NCI-H2227 (cell line): ENCODE results near the gene ZNF768.
"Not testable (repeated sequence)": the region's sequence is repeated elsewhere in the genome, so short reads cannot be mapped to it uniquely, and the experiment has no call there.

Source experiments
- DNase-seq: peaks from one replicate; lab custom pipeline; 2025; ENCODE audit not compliant: unreplicated experiment; lab: John Stamatoyannopoulos, UW

The ZNF768 gene

DNA sequence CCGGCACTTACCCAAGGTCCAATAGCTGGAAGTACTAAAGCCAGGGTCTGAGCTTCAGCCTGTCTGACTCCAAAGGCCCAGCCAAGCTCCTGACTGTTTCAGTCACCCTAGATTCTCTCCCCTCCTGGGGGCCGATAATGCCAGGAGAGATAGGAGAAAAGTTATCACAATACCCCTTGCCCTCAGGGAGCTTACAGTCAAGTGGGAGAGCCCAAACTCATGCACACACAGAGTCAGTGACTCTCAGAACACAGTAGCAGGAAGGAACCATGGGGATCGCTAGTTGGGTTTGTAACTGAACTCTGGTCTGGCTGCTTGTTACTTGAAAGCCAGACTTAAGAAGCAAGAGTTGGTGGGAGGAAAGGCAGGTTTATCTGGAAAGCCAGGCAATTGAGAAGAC lies 14.9 kb downstream of the ZNF768 start:
- DNase-seq: no peak

DNA sequence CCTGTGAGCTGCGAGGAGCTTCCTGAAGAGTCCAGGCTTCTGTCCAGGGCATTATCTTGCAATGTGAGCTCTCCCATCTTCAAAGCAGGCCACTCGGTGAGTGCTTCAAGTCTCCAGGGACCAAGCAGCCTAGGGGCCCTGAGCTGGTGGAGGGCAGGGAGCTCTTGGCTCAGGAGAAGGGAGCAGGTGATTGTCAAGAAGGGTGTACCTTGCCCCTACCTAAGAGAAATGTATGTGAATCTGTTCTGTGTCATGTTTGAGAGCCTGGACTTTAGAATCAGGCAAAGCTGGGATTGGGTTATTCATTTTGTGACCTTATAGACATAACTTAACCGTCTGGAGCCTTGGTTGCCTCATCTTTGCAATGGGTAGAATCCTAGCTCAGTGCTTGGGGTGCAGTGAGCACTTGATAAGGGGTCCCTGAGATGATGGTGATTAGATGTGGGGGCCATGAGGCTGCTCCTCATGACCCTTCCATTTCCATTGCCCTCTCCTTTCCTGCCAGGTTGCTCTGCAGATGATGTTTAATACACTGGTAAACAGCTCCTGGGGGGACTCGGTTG lies 15.9 kb downstream of the ZNF768 start:
- no peak for DNase-seq

DNA sequence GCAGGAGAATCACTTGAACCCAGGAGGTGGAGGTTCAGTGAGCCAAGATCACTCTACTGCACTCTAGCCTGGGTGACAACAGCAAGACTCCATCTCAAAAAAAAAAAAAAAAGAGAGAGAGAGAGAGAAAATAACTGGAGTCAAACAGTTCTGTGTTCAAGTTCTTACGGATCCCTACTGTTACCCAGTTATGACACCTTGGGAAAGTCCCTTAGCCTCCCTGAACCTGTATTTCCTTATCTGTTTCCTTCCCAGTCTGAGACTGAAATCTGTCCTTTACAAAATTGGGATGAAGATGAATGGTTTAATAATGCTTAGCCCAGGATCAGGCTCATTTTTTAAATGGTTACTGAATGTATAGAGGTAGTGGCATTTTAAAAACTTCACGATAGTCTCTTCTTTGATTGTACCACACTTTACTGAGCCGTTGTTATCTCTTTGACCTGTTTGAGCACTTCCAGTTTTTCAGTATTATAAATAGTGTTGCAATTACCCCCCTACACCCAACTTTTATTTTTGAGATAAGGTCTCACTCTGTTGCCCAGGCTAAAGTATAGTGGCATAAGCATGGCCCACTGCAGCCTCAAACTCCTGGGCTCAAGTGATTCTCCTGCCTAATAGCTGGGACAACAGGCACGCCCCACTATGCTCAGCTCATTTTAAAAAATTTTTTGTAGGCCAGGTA lies 17.1 kb downstream of the ZNF768 start:
- no peak for DNase-seq

GRCh38 chr16:30503403-30504296 lies 22.7 kb downstream of the ZNF768 start:
- no peak for DNase-seq

DNA sequence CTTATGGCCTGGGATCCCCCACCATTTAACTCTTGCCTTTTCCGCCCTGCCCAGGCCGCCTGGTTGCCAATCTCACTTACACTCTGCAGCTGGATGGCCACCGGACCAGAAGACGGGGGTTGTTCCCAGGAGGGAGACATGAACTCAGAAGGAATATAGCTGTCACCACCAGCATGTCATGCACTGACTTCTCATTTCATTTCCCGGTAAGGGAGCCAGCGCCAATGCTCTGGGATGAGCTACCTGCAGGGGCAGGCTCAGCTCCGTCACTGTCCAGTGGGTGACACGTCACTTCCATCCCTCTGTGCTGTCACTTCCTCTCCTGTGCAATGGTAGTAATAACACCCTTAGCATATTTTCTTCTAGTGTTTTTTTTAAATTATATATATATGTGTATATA lies 27.1 kb downstream of the ZNF768 start:
- DNase-seq: peak; percentile 43

- DNase-seq: no peak
Measured at GRCh38 chr16:30494709-30495108, 31.7 kb downstream of the ZNF768 start.

DNA sequence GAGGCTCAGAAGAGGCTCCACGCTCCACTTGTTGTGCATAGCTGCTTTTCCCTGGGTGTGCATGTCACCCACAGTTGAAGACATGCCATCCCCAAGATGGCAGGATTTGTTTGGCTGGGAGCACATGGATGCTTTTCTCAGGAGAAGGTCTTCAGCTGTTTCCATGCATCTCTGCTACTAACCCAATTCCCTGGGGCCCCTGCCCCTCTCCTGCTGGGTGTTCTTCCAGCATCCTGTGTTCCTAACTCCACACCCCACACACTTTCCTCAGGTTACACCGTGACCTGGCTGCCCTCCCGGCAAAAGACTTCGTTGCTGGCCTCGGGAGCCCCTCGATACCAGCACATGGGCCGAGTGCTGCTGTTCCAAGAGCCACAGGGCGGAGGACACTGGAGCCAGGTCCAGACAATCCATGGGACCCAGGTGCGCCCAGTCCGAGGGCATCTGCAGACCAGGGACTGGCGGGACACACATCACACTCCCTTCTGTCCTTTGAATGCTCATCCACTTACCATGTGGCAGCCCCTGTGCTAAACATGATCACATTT lies 32.4 kb downstream of the ZNF768 start:
- DNase-seq: no peak

DNA sequence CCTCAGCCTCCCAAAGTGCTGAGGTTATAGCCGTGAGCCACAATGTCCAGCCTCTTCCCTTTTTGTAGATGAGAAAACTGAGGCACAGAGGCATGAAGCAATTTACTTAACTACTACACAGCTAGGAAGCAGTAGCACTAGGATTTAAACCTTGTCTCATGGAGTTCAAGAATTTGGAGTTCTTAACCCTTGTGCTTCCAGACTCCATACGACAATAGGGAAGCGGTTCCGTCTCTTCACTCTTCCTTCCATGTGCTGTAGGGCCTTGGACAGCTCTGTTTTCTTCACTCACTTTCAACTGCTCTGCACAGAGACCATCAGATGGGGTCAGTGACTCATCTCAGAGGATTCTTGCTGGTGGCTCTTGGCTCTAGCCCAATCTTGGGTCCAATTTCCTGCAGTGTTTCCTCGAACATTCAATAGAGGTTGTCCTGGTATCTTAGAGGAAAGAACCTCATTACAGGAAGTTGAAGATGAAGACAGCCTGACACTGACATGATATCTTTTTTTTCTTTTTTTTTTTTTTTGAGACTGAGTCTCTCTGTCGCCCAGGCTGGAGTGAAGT lies 34.5 kb downstream of the ZNF768 start:
- no peak for DNase-seq

GRCh38 chr16:30491229-30491628 lies 35.1 kb downstream of the ZNF768 start:
- DNase-seq: no peak

DNA sequence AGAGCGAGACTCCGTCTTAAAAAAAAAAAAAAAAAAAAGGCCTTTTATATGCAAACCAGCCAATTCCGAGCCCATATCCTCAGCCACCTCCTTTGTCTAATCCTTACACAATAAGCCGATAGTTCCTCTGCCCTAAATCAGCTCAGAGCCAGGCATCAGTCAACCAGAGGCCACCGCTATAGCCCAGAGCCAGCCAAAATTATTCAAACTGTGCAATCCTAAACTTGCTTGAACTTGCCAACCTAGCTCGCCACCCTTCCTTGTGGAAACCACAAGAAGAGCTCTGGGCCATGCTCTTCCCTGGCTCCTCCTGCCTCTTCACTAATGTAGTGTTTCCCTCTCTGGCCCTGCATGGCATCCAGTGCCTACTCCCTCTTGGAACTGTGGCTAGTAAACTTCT lies 36.2 kb downstream of the ZNF768 start:
- DNase-seq: no peak

DNA sequence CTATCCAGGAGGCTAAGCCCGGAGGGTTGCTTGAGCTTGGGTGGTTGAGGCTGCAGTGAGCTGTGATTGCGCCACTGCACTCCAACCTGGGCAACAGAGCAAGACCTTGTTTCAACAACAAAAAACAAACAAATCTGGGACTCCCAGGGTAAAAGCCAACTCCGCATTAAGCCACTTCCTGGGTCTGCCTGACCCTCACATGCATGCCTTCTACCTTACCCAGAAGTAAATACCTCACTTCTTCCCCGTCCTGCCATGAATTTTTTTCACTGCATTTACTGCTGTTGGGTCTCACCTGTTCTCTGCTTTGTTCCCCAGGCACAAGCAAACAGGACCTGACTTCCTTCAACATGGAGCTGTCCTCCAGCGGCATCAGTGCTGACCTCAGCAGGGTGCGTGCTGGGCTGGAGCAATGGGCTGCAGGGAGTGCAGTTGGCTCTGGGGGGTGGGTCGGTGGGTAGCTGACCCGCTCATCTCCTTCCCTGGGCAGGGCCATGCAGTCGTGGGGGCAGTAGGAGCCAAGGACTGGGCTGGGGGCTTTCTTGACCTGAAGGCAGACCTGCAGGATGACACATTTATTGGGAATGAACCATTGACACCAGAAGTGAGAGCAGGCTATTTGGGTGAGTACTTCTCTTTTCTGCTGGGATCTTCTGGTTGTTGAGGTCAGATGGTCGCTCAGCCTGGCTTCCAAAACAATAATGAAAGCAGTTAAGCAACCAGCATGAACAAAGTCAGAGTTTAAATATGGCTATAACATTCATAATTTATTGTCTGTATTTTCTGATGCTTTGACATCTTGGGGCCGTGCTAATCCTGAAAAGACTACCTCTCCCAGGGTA lies 37.4 kb downstream of the ZNF768 start:
- DNase-seq: no peak

DNA sequence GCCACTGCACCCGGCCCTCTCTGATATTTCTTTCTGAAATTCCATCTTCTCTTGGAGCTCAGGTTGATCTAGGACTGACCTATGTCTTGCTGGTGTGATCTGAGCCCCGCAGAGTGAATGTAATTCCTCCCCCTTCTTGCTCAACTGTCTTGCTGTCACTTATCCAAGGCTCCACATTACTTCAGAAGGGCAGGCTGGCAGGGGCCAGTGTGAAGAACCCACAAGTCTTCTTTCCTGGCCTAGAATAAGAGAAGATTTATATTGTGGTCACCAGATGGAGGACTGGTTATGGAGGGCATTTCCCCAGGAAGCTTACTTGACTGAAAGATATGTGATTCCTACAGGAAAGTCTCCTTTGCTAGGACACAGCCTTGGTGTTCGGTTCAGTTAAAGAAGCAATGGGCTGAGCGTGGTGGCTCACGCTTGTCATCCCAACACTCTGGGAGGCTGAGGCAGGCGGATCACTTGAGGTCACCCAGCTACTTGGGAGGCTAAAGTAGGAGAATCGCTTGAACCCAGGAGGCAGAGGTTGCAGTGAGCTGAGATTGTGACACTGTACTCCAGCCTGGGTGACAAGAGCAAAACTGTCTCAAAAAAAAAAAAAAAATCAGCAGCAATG lies 40.4 kb downstream of the ZNF768 start:
- DNase-seq: no peak

GRCh38 chr16:30484887-30485286 lies 41.5 kb downstream of the ZNF768 start:
- no peak for DNase-seq

GRCh38 chr16:30482366-30482765 lies 44.0 kb downstream of the ZNF768 start:
- no peak for DNase-seq

- DNase-seq: no peak
Measured at GRCh38 chr16:30481381-30481780, 45.0 kb downstream of the ZNF768 start.

GRCh38 chr16:30478766-30479478 lies 47.4 kb downstream of the ZNF768 start:
- no peak for DNase-seq

DNA sequence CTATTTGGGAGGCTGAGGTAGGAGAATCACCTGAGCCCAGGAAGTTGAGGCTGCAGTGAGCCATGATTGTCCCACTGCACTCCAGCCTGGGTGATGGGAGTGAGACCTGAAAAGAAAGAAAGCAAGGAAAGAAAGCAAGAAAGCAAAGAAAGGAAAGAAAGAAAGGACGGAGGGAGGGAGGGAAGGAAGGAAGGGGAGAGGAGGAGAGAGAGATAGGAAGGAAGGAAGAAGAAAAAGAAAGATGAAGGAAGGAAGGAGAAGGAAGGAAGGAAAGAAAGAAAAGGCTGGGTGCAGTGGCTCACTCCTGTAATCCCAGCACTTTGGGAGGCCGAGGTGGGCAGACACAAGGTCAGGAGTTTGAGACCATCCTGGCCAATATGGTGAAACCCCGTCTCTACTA lies 48.6 kb downstream of the ZNF768 start:
- not testable (repeated sequence) for DNase-seq

GRCh38 chr16:30476991-30477390 lies 49.4 kb downstream of the ZNF768 start:
- no peak for DNase-seq

DNA sequence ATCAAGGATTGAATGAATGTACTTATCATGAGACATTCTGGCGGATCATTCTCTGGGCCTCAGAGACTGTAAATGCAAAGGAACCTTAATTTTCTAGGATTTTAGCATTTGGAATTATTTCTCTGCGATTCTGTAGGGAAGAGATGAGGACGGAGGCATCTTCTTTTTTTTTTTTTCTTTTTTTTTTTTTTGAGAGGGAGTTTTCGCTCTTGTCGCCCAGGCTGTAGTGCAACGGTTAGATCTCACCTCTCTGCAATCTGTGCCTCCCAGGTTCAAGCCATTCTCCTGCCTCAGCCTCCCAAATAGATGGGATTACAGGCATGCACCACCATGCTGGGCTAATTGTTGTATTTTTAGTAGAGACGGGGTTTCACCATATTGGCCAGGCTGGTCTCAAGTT lies 51.7 kb downstream of the ZNF768 start:
- no peak for DNase-seq

DNA sequence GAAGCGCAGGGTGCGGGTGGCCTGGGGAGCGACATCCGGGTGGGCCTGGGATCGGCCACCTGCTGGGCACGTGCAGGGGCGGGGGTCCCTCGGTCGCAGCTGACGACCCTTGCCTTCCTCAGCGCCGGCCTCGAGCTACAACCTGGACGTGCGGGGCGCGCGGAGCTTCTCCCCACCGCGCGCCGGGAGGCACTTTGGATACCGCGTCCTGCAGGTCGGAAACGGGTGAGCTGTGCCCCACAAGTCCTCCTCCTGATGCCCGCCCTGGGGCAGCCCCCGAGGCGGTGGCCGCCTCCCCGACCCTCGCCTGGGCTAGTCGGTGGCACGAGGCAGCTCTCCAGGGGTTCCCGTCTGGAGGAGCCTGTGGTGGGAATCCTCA lies 52.3 kb downstream of the ZNF768 start:
- no peak for DNase-seq
